Endothelial cell of umbilical vein (primary cell): ENCODE results near the gene GATAD2A. TPM values are rescaled to one million over a fixed set of nuclear protein-coding genes. Genes with fewer than 3 reads are reported as not detected.

Experiments used
- BruUV-seq: library from RNA; stranded (reverse); fragments of 400-500 nt; replicated peaks from 2 replicates; lab custom pipeline; 2021; lab: Mats Ljungman, UMichigan
- CTCF ChIA-PET: fragments of 300-600, 350-600 bp; sonication (Branson Sonifier 250); formaldehyde crosslinking; loops from one replicate; lab custom pipeline; 2021; ENCODE audit warnings: antibody characterized with exemption, inconsistent platforms; lab: Charles Lee
- POLR2A ChIA-PET: fragments of 300-600, 350-600 bp; sonication (Branson Sonifier 250); formaldehyde crosslinking; loops from one replicate; lab custom pipeline; 2021; ENCODE audit warnings: antibody characterized with exemption, inconsistent platforms; lab: Charles Lee
- DNase-seq: peaks from one replicate; pipeline ENCODE4 v3.0.0-alpha.2; 2011; ENCODE audit warnings: low read depth, low spot score
- FAIRE-seq: peaks from 2 replicates; lab custom pipeline; 2011; peaks lifted over from hg19 to GRCh38; lab: Jason Lieb, UNC
- H2AFZ ChIP-seq: 2 replicates; pipeline ENCODE4 v1.6.0; 2012; ENCODE audit warnings: low read depth, low read length, control low read depth, inconsistent platforms
- H3K27ac ChIP-seq: 2 replicates; pipeline ENCODE4 v1.5.1; 2011; ENCODE audit warnings: low read depth, mild to moderate bottlenecking, control low read depth, low read length, moderate library complexity; ENCODE audit not compliant: insufficient read depth
- H3K27me3 ChIP-seq, 2 experiments: 2 replicates each; pipeline versions ENCODE4 v1.6.0 to v1.6.1; 2011; ENCODE audit warnings: low read length in 2 of 2, mixed read lengths in 1 of 2; ENCODE audit not compliant: control insufficient read depth in 2 of 2, insufficient read depth in 2 of 2
- H3K36me3 ChIP-seq, 2 experiments: 2 replicates in 1 of 2; 3 replicates in 1 of 2; pipeline ENCODE4 v1.5.1; 2011; ENCODE audit warnings: low read length in 2 of 2, mild to moderate bottlenecking in 1 of 2, moderate library complexity in 1 of 2; ENCODE audit not compliant: control insufficient read depth in 2 of 2, insufficient read depth in 2 of 2; ENCODE audit errors: extremely low read depth in 1 of 2
- H3K4me1 ChIP-seq: 3 replicates; pipeline ENCODE4 v1.5.1; 2011; ENCODE audit warnings: mild to moderate bottlenecking, low read length; ENCODE audit not compliant: control insufficient read depth, insufficient read depth; ENCODE audit errors: extremely low read depth
- H3K4me2 ChIP-seq: 2 replicates; pipeline ENCODE4 v1.6.1; 2011; ENCODE audit warnings: low read length, control low read depth, mixed read lengths; ENCODE audit not compliant: insufficient read depth
- H3K4me3 ChIP-seq, 3 experiments: fragments of 200-600 bp in 1 of 3; sonication (generic), shearing (Covaris generic) in 1 of 3; replicated peaks in 1 of 3; 2 replicates each; pipeline ENCODE4 v1.5.1; 2011 to 2016; ENCODE audit warnings: control low read depth in 3 of 3, low read length in 3 of 3, mild to moderate bottlenecking in 2 of 3, inconsistent platforms in 1 of 3, low read depth in 1 of 3, moderate library complexity in 1 of 3; ENCODE audit not compliant: insufficient read depth in 1 of 3
- H3K79me2 ChIP-seq: 2 replicates; pipeline ENCODE4 v1.6.0; 2012; ENCODE audit warnings: low read length, inconsistent platforms; ENCODE audit not compliant: control insufficient read depth, insufficient read depth
- H3K9ac ChIP-seq: replicated peaks from 2 replicates; pipeline ENCODE3; 2011; ENCODE audit warnings: low read length, control low read depth; ENCODE audit not compliant: insufficient read depth; ENCODE audit errors: extremely low read depth
- H3K9me1 ChIP-seq: replicated peaks from 3 replicates; pipeline ENCODE4 v1.6.0; 2011; ENCODE audit warnings: mild to moderate bottlenecking, low read length; ENCODE audit not compliant: control insufficient read depth, insufficient read depth; ENCODE audit errors: extremely low read depth
- H3K9me3 ChIP-seq: replicated peaks from 2 replicates; pipeline ENCODE4 v1.5.1; 2012; ENCODE audit warnings: low read length, inconsistent platforms; ENCODE audit not compliant: control insufficient read depth, insufficient read depth
- H4K20me1 ChIP-seq: replicated peaks from 2 replicates; pipeline ENCODE3; 2011; ENCODE audit warnings: mild to moderate bottlenecking, low read length; ENCODE audit not compliant: control insufficient read depth, insufficient read depth; ENCODE audit errors: extremely low read depth
- CTCF ChIP-seq, 2 donors: IDR thresholded peaks; 1 replicate in 1 of 2; 2 replicates in 1 of 2; pipeline ENCODE4 v1.5.1; 2011; ENCODE audit warnings: low read length in 2 of 2, mild to moderate bottlenecking in 2 of 2, moderate library complexity in 2 of 2, control low read depth in 1 of 2, inconsistent platforms in 1 of 2, low read depth in 1 of 2; ENCODE audit not compliant: insufficient read depth in 1 of 2; ENCODE audit errors: extremely low read depth in 1 of 2
- GATA2 ChIP-seq: IDR thresholded peaks from 2 replicates; pipeline ENCODE4 v1.7.0; 2011; ENCODE audit warnings: low read depth, mild to moderate bottlenecking, moderate library complexity, mixed read lengths, low read length; ENCODE audit not compliant: insufficient read length, insufficient read depth
- JUN ChIP-seq: IDR thresholded peaks from 2 replicates; pipeline ENCODE4 v1.6.1; 2011; ENCODE audit warnings: borderline replicate concordance, low read depth; ENCODE audit not compliant: insufficient read length, insufficient read depth
- POLR2A ChIP-seq: IDR thresholded peaks from 2 replicates; pipeline ENCODE4 v1.6.1; 2012; ENCODE audit warnings: low read depth, mild to moderate bottlenecking, control low read depth, low read length
- POLR2AphosphoS5 ChIP-seq: IDR thresholded peaks from 2 replicates; pipeline ENCODE4 v1.6.1; 2012; ENCODE audit warnings: low read depth, mild to moderate bottlenecking, control low read depth, low read length, moderate library complexity; ENCODE audit not compliant: insufficient read depth
- dilution Hi-C: fragments of 300-500 bp; cut with MboI; formaldehyde crosslinking; loops from one replicate; pipeline ENCODE4 v1.15.0; 2019; ENCODE audit warnings: low sequenced_read_pairs; ENCODE audit not compliant: extremely low pct_ligation_motif_present
- intact Hi-C: fragments of 100-400 bp; cut with micrococcal nuclease; formaldehyde crosslinking; loops from one replicate; pipeline ENCODE4 v1.10.0; 2022
- polyA plus RNA-seq, 4 experiments: library from polyadenylated mRNA; depleted of rRNA in 3 of 4; stranded (reverse) in 3 of 4; unstranded in 1 of 4; fragments of >200 nt; gene quantifications; 2 replicates each; pipeline versions ENCODE4 v1.2.1 to v1.2.3, GENCODE V29; 2011 to 2012; ENCODE audit warnings: missing spikeins in 1 of 4
- total RNA-seq: library from RNA; stranded (reverse); gene quantifications from 2 replicates; pipeline ENCODE4 v1.2.3, GENCODE V29; 2021

Gene GATAD2A
- total and polyA plus RNA-seq, 2 donors (not counting 3 experiments of a cell fraction or from before 2014, with no cell fraction given) = 27.3 to 134 TPM

GRCh38 chr19:19461306-19461670 lies 55.8 kb downstream of the GATAD2A start:
- no TSS peak for BruUV-seq

GRCh38 chr19:19461671-19462622 lies 56.5 kb downstream of the GATAD2A start:
- intact Hi-C loops = loop anchor here (2.0 to 5.0 kb wide), 2 partner anchors 55 to 75 kb away; no protein-coding TSS in a partner anchor
- peak; percentile 86 for FAIRE-seq
- POLR2A ChIA-PET = no interaction called here

More at GRCh38 chr19:19461306-19461670, 55.8 kb downstream of the GATAD2A start:
- no peak overlapping the region for H3K4me3 ChIP-seq
- H4K20me1 ChIP-seq = no peaks in the 10 kb centered on the region
- peaks cover 88% of the 10 kb centered on the region for H3K79me2 ChIP-seq
- dilution Hi-C loops = no loop called here
- peaks cover 67% of the 10 kb centered on the region for H3K4me1 ChIP-seq
- intact Hi-C loops = loop anchor here (5.0 kb wide), 1 partner anchor 74 kb away; no protein-coding TSS in a partner anchor
- no peak for TF ChIP-seq JUN
- TF ChIP-seq GATA2 = no peak
- TF ChIP-seq POLR2A = no peak
- no peak for TF ChIP-seq POLR2AphosphoS5
- POLR2A ChIA-PET = no interaction called here
- H3K36me3 ChIP-seq = peaks cover 0 to 15% of the 10 kb centered on the region in 2 experiments
- H3K27me3 ChIP-seq = no peaks in the 10 kb centered on the region
- H2AFZ ChIP-seq = no peak overlapping the region
- DNase-seq = no peak
- H3K4me2 ChIP-seq = no peak overlapping the region
- H3K9me1 ChIP-seq = no peaks in the 10 kb centered on the region
- H3K27ac ChIP-seq = peak overlapping the region; percentile 91
- H3K9ac ChIP-seq = peak overlapping the region; percentile 50
- CTCF ChIA-PET = interaction anchor here (0.9 kb wide), 1 partner anchor 119 kb away, joined by 3 read pairs; no protein-coding TSS in a partner anchor
- peak; percentile 46 for FAIRE-seq
- no peaks in the 10 kb centered on the region for H3K9me3 ChIP-seq

More at GRCh38 chr19:19461671-19462622, 56.5 kb downstream of the GATAD2A start:
- Histone ChIP-seq H3K27ac (peak overlapping the region; percentile 91), H3K4me2 (no peak overlapping the region), H3K27me3 (no peaks in the 10 kb centered on the region), H3K4me1 (peaks cover 67% of the 10 kb centered on the region), H2AFZ (no peak overlapping the region), H3K4me3 (no peak overlapping the region), H4K20me1 (no peaks in the 10 kb centered on the region), H3K9me1 (no peaks in the 10 kb centered on the region), H3K9me3 (no peaks in the 10 kb centered on the region), H3K9ac (no peak overlapping the region), H3K79me2 (peaks cover 86% of the 10 kb centered on the region), H3K36me3 (peaks cover 4 to 17% of the 10 kb centered on the region in 2 experiments)
- BruUV-seq = no TSS peak
- CTCF ChIA-PET = interaction anchor here (0.9 to 1.1 kb wide), 3 partner anchors 13 to 119 kb away, joined by 3 read pairs; no protein-coding TSS in a partner anchor
- TF ChIP-seq POLR2AphosphoS5 = peak; percentile 39
- no peak for TF ChIP-seq CTCF (IDR thresholded peaks at IDR 0.05; ENCODE audit: extremely low read depth in 1 of 2, insufficient read depth in 1 of 2, low read depth in 1 of 2, low read length in 2 of 2)
- dilution Hi-C loops = no loop called here
- DNase-seq = peak; percentile 49
